COLO829 (cell line): ENCODE measurements around the gene DCLK1.
"Not testable (repeated sequence)": the region's sequence is repeated elsewhere in the genome, so short reads cannot be mapped to it uniquely, and the experiment has no call there.

Experiments used
- DNase-seq: peaks from one replicate; pipeline ENCODE4 v3.0.0; 2012; ENCODE audit warnings: low spot score

The DCLK1 gene

DNA sequence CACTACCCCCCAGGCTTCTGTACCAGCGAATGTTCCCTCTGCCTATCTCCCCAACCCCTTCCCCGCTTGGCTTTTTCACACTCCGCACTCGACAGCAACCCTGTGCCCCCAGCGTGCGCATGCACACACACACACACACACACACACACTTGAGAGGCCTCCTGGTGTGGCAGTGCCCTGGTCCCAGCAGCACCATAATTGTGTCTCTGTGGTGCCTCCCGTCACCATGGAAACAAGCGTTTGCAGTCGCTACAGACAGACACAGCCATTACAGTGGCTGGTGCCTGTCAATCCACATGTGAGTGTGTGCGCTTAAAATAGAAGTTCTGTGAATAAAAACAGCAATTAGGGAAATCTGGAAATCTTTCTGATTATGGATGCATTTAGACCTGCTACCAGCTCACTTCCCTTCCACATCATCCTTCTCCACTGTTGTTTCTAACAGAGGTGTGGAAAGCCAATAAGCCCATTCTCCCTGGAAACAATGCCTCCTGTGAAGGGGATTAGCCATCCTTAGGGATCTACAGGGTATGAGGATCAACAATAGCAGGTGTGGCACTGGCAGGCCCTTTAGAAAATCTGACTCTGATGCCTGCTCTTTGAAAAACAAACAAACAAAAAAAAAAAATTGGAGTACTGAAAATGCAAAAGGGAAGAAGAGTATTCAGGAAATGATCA is 146.3 kb downstream of the DCLK1 start:
- DNase-seq: no peak

DNA sequence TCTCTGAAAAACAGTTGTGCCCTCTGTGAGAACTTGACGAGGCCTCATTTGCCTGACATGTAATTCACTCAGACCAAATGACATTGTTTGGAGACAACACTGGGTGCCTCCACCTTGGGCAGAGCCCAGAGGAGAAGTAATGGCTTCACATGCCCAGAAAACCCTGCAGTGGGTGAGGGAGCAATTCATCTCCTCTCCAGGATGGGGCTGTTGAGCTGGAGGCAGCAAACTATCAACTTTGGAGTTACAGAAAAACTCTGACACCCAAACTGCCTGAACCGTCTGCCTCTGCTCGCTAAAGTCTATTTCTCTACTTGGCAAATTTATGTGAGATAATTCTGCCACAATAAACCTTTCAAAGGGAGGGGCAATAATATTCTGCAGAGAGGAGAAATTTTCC is 146.9 kb downstream of the DCLK1 start:
- no peak for DNase-seq

DNA sequence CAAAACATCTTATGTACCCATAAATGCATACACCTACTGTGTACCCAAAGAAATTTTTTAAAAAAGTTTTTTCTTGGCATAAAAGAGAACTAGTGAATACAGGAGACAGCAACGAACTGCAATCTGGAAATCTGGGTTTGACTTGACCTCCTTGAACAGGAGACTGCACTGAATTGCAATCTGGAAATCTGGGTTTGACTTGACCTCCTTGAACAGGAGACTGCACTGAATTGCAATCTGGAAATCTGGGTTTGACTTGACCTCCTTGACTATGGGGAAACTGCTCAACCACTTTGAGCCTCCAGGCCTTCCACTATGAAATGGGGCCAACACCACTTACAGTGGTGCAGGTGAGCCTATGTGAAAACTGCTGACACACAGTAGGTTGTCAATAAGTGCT is 147.5 kb downstream of the DCLK1 start:
- not testable (repeated sequence) for DNase-seq

DNA sequence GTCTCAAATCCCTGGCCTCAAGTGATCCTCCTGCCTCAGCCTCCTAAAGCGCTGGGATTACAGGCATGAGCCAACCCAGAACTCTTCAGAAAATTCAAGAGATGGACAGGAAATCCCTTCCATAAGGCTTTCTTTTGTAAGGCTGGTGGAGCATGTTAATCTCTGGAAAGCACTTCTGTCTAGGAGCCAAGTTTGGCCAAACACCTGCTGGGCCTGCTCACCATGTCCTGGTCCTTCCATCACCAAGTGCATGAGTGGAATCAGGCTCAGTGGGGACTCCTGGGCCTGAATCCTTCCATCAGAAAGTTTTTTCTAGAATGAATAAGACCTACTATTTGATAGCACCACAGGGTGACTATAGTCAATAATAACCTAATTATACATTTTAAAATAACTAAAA is 148.0 kb downstream of the DCLK1 start:
- no peak for DNase-seq

DNA sequence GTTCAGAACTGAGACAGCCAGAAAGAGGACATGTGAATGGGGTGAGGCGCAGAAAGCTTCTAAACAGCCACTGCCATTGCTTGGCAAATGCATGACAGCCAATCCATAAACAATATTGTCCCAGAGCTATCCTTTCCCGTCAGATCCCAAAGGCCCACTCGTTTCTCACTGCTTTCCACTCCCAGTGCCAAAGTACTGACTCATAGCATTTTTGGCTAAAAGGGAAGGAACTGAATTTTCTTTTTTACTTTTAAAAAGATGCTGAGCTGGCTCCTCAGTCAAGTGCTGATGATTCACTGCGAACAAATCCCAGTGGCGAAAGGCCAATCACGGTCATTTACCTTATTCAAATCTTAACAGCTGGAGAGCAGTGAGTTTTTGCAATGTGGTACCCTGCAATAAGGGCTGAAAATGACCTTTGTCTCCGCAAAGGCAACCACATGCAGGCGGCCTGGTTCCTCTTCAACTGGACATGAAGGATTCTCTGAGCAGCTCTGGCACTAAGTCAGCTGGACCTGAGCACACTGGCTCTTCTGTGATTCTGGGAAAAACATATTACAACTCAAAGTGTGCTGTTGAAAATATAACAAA is 151.7 kb downstream of the DCLK1 start:
- DNase-seq: peak; percentile 80

DNA sequence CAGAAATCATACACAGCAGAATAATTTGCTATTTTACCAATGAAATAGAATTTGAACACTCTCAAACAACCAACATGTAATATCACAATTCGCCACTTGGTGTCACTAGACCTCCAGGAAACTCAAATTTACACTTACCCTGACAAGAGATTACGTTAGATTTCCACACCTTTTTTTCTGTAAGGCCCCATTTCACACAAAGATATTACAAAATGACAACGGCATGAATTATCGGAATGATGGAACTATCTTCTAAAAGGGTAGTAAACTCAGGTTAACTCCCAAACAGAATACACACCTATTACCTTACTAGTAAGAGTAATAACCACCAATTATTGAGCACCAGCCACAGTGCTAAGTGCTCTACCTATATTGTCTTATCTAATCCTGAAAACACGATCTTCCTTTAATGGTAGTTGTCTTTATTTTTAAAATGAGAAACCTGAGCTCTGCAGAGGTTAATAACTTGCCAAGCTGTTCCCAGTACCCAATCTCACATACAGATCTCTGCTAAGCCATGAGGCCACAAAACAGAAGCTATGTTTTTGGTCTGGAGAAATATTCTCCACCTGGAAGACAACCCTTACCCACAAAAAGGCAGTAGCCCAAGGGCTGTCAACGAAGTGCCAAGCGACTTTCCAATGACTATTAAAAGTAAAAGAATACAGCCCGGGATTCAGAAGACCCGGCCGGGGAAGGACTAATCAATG is 152.4 kb downstream of the DCLK1 start:
- DNase-seq: peak; percentile 70

DNA sequence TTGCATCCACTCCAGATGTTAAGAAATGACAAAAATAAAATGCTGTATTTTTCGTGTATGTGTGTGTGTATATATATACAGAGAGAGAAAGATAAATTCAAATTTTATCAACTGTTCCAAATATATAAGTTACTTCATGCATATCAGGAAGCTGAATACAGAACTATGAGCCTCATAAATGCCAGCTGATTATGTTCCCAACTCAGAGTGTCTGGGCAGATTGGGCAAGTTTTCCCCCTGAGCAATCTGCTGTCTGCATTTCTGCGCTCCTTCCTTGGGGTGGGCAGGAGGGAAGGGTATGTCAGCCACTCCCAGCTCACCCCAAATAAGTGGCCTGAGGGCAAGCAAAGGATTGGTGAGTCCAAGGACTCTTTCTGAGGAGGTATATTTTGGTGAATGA is 154.1 kb downstream of the DCLK1 start:
- no peak for DNase-seq

DNA sequence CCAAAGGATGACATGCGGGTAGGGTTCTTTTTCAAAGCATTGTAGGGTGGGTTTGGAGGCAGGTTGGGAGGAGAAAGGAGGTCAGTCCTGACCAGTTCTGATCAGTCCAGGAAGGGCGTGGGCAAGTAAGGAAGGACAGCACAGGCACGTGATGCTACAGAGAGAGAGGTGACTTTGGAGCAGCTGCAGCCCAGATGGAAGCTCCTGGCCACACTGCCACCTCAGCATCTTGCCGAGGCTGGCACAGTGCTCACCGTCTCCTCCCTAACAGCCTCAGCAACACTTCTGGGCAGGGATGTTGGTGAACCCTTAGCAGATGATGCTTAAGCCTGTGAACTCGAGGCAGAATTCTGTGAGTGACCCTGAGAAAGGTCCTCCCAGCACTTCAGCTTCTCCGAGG is 155.1 kb downstream of the DCLK1 start:
- DNase-seq: no peak

DNA sequence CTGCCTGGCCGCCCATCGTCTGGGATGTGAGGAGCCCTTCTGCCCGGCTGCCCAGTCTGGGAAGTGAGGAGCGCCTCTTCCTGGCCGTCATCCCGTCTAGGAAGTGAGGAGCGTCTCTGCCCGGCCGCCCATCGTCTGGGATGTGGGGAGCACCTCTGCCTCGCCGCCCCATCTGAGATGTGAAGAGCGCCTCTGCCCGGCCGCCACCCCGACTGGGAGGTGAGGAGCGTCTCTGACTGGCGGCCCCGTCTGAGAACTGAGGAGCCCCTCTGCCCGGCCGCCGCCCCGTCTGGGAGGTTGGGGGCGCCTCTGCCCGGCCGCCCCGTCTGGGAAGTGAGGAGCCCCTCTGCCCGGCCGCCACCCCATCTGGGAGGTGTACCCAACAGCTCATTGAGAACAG is 164.2 kb downstream of the DCLK1 start:
- not testable (repeated sequence) for DNase-seq

DNA sequence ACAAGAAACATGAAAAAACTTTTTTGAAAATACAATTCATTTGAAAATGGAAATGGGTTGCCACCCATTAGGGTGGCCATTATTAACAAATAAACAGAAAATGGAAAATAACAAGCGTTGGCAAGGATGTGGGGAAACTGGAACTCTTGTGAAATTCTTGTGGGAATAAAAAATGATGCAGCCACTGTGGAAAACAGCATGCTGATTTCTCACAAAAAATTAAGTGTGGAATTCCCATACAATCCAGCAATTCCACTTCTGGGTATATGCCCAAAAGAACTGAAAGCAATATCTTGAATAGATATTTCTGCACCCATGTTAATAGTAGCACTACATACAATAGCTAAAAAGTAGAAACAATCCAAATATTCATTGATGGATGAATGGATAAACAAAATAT is 165.2 kb downstream of the DCLK1 start:
- no peak for DNase-seq

DNA sequence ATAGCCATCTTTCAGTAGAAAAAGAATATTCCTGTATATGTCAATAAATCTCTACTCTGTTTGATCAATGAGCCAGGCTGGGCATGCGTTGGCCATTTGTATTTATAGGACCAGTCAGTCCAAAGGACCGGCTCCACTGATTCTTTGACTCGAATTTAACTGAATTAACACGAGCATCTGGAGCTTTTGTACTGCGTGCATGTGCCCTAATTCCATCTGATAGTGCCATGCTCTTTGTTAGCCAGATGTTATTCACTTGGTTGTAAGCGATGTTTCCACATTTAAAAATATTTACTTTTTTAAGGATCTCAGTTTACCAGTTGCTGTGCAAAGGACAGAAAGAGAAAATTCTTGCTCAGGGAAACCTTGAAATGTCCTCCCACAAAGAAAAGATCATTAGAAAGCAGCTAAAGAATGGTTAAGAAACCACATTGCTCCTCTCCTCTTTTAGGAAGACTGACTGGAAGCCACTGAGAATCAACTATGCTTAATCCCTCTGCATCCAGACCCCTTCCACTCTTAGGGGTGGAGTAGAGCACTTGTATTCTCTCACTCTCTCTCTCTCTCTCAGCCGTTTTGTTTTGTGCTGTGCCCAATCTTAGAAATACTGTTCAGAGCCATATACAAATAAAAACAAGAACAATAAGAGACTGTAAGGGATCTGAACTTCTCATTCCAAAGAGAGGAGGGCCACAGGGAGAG is 165.8 kb downstream of the DCLK1 start:
- no peak for DNase-seq

DNA sequence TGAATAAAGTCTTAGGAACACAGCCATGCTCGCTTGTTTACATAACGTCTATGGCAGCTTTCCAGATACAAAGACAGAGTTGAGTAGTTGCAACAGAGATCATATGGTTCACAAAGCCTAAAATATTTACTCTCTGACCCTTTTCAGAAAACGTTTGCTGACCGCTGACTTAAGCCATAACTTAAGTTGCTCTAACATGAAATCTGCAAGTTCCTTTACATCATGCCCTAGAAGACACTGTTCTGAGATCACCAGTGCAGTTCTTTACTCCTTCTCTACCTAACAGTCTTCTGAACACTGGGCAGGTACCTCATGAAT is 166.4 kb downstream of the DCLK1 start:
- no peak for DNase-seq

DNA sequence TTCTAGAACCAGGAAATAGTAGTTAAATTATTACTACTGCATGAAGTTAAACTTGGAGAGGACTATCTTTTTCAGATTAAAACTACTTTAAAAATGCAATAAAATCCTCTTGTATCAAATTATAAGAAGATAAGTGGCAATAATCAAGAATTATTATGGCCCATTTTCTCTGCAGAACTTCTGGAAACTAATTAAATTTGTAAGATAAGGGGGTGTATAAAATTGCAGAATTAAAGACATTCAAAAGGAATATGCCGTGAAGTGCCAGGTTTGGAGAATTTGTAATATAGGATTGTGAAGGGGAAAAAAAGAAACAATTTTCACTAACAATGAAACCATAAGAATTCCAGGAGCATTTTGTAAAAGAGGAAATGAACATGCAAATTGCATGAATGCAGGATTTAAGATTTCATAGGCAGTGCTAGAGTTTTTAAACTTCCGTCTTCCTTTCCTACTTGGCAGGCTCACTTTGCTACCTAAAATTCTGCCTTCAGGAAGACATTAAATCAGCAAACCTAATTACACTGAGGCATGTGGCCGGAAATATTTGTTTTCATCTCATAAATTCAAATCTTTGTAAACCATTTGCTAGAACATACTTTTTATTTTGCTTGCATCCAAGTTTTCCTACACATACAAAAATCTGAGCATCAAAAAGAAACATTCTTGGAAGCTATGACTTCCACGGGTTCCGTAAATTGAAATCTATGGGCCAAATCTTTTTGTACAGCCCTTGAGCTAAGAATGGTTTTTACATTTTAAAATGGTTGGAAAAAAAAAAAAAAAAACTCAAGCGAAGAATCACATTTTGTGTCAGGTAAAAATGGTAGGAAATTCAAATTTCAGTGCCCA is 166.9 kb downstream of the DCLK1 start:
- no peak for DNase-seq

DNA sequence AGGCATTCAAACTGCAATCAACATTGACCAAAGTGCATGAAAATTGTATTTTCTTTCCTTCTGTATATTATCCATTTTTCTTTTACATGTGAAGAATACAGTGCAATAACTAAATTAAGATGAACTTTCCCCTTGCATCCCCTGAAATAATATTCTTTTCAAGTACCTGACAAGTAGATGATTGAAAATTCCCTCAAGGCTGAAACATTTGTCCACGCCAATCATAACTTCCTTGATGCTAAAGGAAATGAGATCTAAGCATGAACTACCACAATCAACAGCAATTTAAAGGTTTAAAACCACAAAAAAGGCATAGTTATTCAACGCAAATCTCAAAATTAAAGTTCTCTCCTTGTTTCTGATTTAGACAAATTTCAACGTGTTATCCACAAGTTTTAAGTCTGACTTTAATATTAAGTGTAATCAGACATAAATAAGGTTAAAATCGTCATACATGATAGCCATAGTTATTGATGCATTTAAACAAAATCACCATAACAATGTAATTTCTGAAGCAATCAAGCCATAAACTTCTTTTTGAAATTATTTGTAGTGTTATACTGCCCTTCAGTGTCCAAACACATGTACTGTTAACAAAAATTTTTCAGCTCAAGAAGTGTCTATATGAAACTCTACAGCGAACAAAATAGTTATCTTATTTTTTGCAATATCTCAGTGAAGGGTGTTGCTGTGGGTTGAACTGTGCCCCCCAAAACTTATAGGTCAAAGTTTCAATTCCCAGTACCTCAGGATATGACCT is 169.5 kb downstream of the DCLK1 start:
- DNase-seq: no peak

DNA sequence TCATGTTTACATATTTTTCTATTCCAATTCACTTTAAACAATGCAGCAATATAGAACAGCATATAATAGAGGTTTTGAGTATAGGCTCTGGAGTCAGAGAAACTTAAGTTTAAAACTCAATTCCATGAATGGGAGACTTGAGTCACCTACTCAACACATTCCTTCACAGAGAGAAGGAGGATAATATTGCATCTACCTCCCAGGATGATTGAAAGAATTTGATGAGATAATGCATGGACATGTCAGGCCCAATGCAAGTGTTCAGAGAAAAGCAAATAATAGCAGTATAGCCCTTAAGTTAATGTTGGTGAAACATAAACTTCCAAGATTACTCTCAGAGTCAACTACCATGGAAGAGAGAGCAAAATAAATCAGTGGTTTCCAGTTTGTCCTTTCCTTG is 170.2 kb downstream of the DCLK1 start:
- no peak for DNase-seq

DNA sequence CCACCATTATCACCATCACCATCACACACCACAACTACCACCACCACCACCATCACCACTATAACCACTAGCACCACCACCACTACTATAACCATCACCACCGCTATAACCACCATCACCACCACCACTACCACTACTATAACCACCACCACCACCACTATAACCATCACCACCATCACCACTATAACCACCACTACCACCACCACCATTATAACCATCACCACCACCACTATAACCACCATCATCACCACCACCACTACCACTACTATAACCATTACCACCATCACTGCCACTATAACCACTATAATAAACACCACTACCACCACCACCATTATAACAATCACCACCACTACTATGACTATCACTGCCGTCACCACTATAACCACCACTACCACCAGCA is 173.2 kb downstream of the DCLK1 start:
- no peak for DNase-seq

DNA sequence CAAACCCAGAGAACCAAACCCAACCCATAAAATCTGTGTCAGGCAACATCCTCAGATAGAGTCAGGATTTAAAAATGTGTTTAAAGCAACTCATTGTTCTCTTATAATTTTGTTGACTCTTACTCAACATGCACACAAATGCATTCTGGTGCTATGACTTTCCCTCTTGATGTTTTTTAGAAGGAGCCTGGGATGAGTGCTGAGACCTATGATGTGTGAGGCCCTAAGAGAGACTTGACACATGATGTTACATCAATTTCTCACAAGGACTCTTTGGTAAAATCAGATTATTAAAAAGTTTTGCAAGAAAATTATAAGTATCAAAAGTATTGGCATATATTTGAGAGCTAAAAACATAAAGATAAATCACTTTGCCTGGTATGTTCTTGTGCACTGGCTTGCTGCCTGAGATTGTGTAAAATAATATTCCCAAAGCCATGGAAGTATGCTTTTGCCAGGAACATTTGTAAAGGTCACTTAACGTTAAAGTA is 173.9 kb downstream of the DCLK1 start:
- no peak for DNase-seq

DNA sequence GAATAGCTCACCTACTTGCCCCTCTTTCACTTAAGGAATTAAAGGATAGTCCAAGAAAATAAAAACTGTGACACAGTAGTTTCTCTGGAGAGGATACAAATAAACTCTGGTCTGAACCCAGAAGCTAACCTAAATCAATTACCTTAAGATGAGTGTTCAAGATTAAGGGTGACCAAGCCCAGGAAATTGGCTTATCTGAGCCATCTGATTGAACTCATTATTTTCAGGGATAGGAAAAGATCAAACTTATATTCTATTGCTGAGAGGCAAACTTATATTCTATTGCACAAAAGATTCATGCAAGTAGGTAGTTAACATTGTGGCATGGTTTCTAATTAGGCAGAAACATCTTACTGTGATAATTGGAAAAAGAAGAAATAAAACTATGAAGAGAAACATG is 175.1 kb downstream of the DCLK1 start:
- no peak for DNase-seq

DNA sequence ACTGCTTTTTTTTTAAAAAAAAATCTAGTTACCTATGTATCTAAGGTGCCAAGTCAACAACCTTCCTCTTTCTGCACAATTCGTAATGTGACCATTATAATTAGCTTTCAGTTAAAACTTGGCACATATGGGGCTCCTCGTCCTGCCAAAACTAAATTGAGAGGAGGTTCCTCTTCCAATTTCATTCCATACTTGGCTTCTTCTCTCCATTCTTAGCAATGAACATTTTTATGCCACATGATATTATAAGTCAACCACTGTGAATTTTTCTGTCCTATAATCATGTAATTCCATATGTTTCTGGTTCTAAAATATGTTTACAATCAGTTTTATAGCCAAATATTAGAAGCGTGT is 177.0 kb downstream of the DCLK1 start:
- no peak for DNase-seq

DNA sequence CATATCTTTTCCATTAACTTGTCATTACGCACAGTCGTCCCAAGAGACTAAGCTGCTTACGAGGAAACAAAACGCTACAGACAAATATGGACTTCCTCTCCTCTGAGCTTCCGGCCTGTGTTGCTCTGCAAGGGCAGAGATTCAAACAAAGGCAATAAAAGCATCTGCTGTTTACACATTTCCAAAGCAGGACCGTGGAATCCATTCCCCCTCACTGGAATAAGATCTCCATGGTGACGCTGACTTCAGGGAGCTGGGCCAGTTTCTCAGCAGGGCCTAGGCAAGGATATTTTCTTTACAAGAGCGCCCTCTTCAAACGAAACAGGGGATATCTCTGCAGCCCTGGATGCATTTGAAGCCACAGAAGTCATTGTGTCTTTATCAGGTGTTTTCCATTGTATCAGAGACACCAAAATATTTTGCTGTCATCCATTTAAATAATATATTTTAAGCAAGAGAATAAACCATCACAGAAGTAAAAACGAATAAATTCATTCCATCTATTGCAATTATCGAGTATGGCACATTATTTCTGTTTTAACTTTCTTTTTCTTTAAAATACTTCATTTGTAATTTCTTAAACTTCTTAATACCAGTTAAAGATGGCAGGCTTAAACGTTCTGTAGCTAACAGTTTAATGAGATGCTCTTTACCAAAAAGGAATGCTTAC is 177.5 kb downstream of the DCLK1 start:
- DNase-seq: peak; percentile 51

DNA sequence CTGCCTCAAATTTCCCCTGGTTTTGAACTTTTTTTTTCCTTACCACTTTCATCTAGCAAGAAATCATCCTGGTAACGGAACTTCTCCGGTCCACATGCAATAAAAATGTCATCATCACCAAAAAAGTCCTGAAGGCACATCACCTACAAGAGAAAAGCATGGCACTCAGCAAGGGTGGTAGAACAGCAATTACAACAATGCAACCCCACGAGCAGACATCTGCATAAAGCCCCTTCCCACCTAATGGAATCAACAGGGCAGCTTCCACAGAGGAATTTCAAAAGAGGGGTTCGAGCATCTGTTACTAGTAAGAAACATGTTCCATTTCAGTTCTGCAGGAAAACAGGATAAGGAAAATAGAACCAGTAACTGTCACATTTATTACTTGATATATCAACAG is 183.9 kb downstream of the DCLK1 start:
- DNase-seq: no peak
